Measurements from ENCODE around the gene MYO1A.

MYO1A gene

DNA sequence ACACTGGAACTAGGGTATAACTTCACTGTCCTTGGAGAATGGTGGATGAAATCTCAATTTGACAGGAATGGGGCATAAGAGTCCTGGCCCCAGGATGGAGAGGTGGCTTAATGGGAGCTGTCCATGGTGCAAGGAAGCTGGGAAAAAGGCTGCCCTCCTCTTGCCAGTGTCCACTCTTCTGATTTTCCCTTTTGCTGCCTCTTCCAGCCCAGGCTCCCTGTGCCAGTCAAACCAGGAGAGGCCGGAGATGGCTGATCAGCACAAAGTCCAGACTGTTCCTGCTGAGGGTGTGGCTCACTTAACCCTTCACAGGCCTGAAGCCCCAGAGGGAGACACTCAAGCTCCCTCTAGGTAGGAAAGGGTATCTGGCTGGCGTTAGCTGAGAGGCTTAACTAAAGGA lies at the start of gene MYO1A:
Gene MYO1A, minus strand, starts transcription at position 240 of the 400 bp plus-strand sequence. CDS start 1,806 bp downstream, outside the sequence.
- Mint-ChIP-seq H3K27ac (ENCODE audit: low read depth) (no peak within 1 kb of the TSS), H3K27me3 (no peaks in the 10 kb centered on the region), H3K4me3 (no peak within 1 kb of the TSS), H3K4me1 (peaks cover 38% of the 10 kb centered on the region), H3K9me3 (no peaks in the 10 kb centered on the region), H3K36me3 (ENCODE audit: insufficient read depth) (no peaks in the 10 kb centered on the region)
- no peak for DNase-seq (ENCODE audit: low spot score in 2 of 2)
- no peak for ATAC-seq (replicated peaks; ENCODE audit: extremely low read depth, poor library complexity, severe bottlenecking)

DNA sequence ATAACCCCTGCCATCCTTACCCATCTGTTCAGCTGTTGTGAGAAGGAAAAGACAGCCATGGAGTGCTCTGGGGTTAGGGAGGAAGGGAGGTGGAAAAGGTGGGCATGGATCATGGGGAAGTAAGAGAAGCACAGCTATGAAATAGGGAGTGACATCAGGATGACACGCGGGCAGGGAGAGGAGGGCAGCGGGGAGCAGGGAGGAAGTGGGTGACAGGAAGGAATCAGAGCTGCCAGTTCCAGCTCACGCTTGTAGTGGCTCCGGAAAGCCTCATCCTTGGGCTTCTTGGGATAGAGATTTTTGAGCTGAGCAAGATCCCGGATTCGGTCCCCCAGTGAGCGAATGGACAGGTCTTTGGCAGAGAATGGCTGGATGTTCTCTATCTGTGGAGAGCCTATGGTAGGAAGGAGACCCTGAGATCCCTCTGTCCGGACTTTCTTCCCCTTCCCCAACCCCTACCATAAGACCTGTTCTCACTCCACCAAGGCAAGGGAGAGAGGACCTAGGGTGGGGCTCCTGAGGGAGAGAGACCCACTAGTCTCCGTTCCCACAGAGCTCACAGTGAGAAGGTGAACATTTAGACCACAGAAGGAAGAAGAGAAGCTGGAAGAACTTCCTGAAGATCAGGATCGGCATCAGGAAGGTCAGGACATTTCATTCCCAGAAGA lies 49.3 kb upstream of the MYO1A start:
- no peak overlapping the region for H3K4me3 Mint-ChIP-seq
- ATAC-seq (replicated peaks; ENCODE audit: extremely low read depth, poor library complexity, severe bottlenecking), result no peak
- H3K27me3 Mint-ChIP-seq, result no peaks in the 10 kb centered on the region
- peak overlapping the region; percentile 78 for H3K27ac Mint-ChIP-seq (ENCODE audit: low read depth)
- peaks cover 33% of the 10 kb centered on the region for H3K36me3 Mint-ChIP-seq (ENCODE audit: insufficient read depth)
- H3K4me1 Mint-ChIP-seq, result peaks cover 26% of the 10 kb centered on the region
- H3K9me3 Mint-ChIP-seq, result no peaks in the 10 kb centered on the region
- DNase-seq (ENCODE audit: low spot score in 2 of 2), result no peak

DNA sequence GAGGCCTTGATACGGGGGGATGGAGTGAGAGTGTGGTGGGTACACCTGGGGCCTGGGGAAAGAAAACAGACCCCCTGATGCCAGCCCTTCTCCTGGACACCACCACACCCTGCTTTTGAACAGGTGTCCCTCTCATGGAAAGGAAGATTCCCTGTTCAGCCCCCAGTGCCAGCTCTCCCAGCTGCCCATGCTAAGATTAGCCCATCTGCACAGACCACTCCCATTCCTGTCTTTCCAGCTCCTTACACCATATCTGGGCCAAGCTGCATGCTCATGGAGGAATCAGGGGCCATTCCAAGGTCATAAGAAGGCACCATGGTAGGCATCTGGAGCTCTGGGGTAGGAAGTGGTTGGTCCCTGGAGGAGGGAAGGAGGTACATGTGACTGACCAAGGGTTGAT lies 48.6 kb upstream of the MYO1A start:
- Mint-ChIP-seq H3K4me3 (no peak overlapping the region), H3K4me1 (peaks cover 31% of the 10 kb centered on the region), H3K27me3 (no peaks in the 10 kb centered on the region), H3K9me3 (no peaks in the 10 kb centered on the region), H3K27ac (ENCODE audit: low read depth) (peak overlapping the region; percentile 78), H3K36me3 (ENCODE audit: insufficient read depth) (peaks cover 29% of the 10 kb centered on the region)
- ATAC-seq (replicated peaks; ENCODE audit: extremely low read depth, poor library complexity, severe bottlenecking), result no peak
- DNase-seq (ENCODE audit: low spot score in 2 of 2), result no peak

DNA sequence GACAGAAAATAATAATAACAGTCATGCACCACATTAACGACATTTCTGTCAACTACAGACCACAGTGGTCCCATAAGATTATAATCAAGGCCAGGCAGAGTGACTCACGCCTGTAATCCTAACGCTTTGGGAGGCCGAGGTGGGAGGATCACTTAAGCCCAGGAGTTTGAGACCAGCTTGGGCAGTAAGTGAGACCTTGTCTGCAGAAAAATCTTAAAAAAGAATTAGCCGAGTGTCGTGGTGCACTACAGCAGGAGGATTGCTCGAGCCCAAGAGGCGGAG lies 47.6 kb upstream of the MYO1A start:
- H3K27ac Mint-ChIP-seq (ENCODE audit: low read depth), result no peak overlapping the region
- H3K4me1 Mint-ChIP-seq, result peaks cover 41% of the 10 kb centered on the region
- peaks cover 26% of the 10 kb centered on the region for H3K36me3 Mint-ChIP-seq (ENCODE audit: insufficient read depth)
- H3K27me3 Mint-ChIP-seq, result no peaks in the 10 kb centered on the region
- no peak overlapping the region for H3K4me3 Mint-ChIP-seq
- no peak for DNase-seq (ENCODE audit: low spot score in 2 of 2)
- no peak for ATAC-seq (replicated peaks; ENCODE audit: extremely low read depth, poor library complexity, severe bottlenecking)
- no peaks in the 10 kb centered on the region for H3K9me3 Mint-ChIP-seq

DNA sequence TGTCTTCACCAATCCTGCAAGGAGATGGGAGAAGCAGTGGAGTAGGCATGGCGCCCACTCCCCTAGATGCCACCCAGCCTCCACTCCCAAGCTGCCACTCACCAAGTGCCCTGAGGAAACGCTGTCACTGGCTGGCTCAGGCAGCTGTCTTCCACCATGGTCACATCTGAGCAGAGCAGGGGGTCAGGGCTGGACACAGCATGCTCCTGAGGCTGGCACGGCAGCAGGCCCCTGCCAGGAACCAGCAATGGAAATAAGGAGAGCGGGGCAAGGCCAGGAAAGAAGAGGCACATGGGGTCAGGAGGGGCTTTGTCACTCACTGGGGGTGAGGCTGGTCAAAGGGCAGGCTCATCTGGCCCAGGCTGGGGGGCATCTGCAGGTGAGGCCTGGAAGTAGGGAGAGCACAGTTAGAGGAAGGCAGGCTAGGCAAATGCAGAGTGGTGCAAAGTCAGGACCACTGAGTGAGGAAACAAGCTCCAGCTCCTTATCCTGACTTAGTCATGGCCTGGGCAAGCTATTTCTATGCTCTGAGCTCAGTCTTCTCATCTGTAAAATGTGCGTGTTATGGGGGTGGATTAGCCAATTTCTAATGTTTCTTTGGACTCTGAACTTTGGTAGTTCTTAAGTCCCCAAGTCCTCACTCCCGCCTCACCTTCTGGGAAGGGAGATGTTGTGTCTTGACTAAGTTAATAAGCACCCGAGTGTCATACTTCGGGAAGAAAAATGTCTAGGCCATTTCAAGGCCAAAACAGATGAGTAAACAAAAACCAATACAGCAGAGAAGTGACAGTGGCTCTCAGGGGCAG lies 47.0 kb upstream of the MYO1A start:
- H3K4me3 Mint-ChIP-seq, result no peak overlapping the region
- DNase-seq (ENCODE audit: low spot score in 2 of 2), result no peak
- H3K27ac Mint-ChIP-seq (ENCODE audit: low read depth), result no peak overlapping the region
- ATAC-seq (replicated peaks; ENCODE audit: extremely low read depth, poor library complexity, severe bottlenecking), result no peak
- H3K4me1 Mint-ChIP-seq, result peaks cover 46% of the 10 kb centered on the region
- no peaks in the 10 kb centered on the region for H3K9me3 Mint-ChIP-seq
- H3K27me3 Mint-ChIP-seq, result no peaks in the 10 kb centered on the region
- peaks cover 28% of the 10 kb centered on the region for H3K36me3 Mint-ChIP-seq (ENCODE audit: insufficient read depth)

DNA sequence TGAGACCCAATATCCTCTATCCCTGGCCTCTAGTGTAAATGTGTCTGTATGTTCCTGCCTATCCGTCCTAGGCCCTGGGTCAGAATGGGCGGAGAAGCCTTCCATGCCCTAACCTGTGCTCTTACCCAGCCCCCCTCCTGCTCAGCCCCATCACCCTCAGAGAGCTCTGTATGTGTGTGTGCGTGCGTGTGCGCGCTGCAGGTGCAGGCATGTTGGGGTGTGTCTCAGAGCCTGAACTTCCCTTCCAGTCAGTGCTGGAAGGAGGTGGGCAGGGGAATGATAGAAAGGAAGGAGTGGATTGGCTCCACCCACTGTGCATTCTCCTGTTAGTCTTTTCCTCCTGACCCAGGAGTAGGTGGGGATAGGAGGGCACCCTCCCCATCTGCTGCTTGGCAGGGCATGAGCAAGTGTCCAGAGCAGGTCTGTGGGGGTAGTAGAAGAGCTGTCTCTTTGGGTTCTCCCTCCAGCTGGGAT lies 46.2 kb upstream of the MYO1A start:
- H3K27ac Mint-ChIP-seq (ENCODE audit: low read depth), result peak overlapping the region; percentile 46
- H3K36me3 Mint-ChIP-seq (ENCODE audit: insufficient read depth), result peaks cover 22% of the 10 kb centered on the region
- DNase-seq (ENCODE audit: low spot score in 2 of 2) (no peak), ATAC-seq (replicated peaks; ENCODE audit: extremely low read depth, poor library complexity, severe bottlenecking) (no peak)
- H3K4me3 Mint-ChIP-seq, result no peak overlapping the region
- peaks cover 49% of the 10 kb centered on the region for H3K4me1 Mint-ChIP-seq
- no peaks in the 10 kb centered on the region for H3K27me3 Mint-ChIP-seq
- H3K9me3 Mint-ChIP-seq, result no peaks in the 10 kb centered on the region

DNA sequence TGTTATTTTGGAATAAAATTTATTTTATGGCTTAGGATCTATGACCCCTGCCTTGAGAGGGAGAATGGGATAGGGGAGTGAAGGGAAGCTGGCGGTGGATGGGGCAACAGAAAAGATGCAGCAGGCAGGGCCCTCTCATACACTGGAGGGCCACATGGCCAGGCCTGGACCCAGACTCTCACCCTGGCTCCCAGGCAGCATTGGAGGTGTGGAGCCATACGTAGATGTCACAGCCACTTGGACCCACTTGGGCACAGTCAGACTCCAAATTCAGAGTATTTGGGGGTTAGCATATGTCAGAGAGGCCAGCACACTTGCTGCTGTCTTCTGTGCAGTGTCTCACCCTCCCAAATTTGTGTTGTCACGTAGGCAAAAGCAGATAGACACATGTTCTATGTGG lies 45.5 kb upstream of the MYO1A start:
- Mint-ChIP-seq H3K9me3 (no peaks in the 10 kb centered on the region), H3K27me3 (no peaks in the 10 kb centered on the region), H3K4me3 (no peak overlapping the region), H3K27ac (ENCODE audit: low read depth) (peak overlapping the region; percentile 69), H3K4me1 (peaks cover 56% of the 10 kb centered on the region), H3K36me3 (ENCODE audit: insufficient read depth) (peaks cover 22% of the 10 kb centered on the region)
- DNase-seq (ENCODE audit: low spot score in 2 of 2) (no peak), ATAC-seq (replicated peaks; ENCODE audit: extremely low read depth, poor library complexity, severe bottlenecking) (no peak)

DNA sequence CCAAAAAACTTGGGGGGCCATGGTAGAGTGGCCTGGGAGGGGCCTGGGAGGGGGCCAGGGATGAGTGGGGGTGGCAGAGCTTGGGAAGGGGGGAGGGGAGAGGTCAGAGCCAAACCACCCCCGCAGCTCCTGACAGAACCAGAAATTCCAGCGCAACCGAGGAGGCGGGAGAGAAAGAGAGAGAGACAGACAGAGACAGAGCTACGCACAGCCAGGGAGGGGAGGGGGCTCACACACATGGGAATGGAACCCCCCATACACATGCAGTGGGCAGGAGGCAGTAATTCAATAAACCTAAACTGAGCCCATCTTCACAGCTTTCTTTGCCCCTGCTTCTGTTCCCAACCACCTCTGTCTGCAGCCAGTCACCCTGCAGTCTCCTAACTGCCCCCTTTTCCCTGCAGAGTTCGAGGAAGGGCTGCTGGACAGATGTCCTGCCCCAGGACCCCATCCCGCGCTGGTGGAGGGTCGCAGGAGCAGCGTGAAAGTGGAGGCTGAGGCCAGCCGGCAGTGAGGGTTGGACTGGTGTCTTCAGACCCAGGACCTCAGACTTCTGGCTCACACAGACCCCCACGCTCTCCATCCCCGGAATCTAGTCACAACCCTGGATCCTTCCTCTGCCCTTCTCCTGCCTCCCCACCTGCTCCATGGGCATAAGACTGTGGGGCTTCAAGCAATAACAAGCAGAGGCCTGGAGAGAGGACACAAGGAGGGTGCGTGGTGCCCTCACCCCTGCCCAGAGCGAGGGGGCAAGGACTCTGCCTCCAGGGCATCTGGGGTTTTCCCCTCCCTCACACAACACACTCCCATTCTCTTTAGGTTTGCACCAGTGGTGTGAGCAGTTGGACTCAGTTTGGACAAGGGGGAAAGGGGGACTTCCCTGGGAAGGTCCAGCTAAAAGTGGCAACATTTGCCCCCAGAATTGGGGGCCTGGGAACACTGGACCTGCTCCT lies 44.6 kb upstream of the MYO1A start:
- H3K27ac Mint-ChIP-seq (ENCODE audit: low read depth), result peak overlapping the region; percentile 79
- ATAC-seq (replicated peaks; ENCODE audit: extremely low read depth, poor library complexity, severe bottlenecking), result no peak
- DNase-seq (ENCODE audit: low spot score in 2 of 2), result no peak
- peaks cover 60% of the 10 kb centered on the region for H3K4me1 Mint-ChIP-seq
- H3K27me3 Mint-ChIP-seq, result no peaks in the 10 kb centered on the region
- peak overlapping the region; percentile 55 for H3K4me3 Mint-ChIP-seq
- H3K36me3 Mint-ChIP-seq (ENCODE audit: insufficient read depth), result peaks cover 21% of the 10 kb centered on the region
- no peaks in the 10 kb centered on the region for H3K9me3 Mint-ChIP-seq

DNA sequence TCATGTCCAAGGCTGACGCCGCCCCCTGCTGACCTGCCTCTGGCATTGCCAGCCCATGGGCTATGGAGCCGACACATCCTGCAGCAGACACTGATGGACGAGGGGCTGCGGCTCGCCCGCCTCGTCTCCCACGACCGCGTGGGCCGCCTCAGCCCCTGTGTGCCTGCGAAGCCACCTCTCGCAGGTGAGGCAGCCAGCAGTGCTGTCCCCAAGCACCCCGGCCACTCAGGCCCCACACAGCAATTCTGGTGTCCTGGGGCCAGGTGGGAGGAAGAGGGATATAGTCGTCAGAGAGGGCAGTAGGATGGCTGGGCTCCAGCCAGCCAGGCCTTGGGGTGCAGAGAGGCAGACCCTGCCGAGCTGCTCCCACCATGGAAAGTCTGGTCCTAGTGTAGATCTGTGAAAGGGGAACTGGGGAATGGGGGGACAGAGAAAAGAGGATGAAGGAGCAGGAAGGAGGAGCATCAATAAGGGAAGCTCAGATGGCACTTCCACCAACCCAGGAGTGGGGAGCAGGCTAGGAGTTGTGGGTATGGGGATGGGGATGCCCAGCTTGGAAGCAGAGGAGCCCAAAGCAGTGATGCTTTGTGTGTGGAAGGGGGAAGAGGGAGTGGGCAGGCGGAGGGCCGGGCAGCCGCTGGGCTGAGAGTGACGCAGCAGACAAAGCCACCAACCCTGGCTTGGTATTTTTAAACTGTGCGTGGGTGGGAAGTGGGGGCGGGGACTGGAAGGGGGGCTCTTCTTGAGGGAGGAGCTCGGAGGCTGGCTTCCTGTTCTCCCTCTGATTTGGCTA lies 43.7 kb upstream of the MYO1A start:
- no peaks in the 10 kb centered on the region for H3K27me3 Mint-ChIP-seq
- DNase-seq (ENCODE audit: low spot score in 2 of 2) (no peak), ATAC-seq (replicated peaks; ENCODE audit: extremely low read depth, poor library complexity, severe bottlenecking) (peak; percentile 44)
- H3K36me3 Mint-ChIP-seq (ENCODE audit: insufficient read depth), result peaks cover 15% of the 10 kb centered on the region
- H3K9me3 Mint-ChIP-seq, result no peaks in the 10 kb centered on the region
- H3K4me1 Mint-ChIP-seq, result peaks cover 55% of the 10 kb centered on the region
- peak overlapping the region; percentile 55 for H3K4me3 Mint-ChIP-seq
- peak overlapping the region; percentile 79 for H3K27ac Mint-ChIP-seq (ENCODE audit: low read depth)

DNA sequence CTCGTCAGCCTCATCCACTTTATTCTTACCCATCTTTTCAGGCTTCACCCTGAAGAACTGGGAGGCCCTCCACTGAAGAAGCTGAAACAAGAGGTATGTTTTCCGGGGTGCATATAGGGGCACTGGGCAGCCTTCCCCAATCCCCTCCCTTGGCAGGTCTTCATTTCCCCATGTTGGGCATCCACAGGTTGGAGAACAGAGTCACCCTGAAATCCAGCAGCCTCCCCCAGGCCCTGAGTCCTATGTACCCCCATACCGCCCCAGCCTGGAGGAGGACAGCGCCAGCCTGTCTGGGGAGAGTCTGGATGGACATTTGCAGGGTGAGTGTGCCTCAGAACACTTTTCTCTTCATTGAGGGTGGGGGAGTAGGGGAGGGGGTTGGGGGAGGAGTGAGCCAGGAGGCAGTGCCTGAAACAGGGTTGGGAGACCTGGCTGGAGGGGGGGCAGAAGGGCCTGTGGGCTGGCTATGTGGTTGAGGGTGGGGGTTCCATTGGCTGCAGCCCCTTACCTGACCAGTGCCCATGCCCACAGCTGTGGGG lies 43.0 kb upstream of the MYO1A start:
- no peak overlapping the region for H3K4me3 Mint-ChIP-seq
- H3K4me1 Mint-ChIP-seq, result peaks cover 60% of the 10 kb centered on the region
- H3K27me3 Mint-ChIP-seq, result no peaks in the 10 kb centered on the region
- ATAC-seq (replicated peaks; ENCODE audit: extremely low read depth, poor library complexity, severe bottlenecking) (no peak), DNase-seq (ENCODE audit: low spot score in 2 of 2) (no peak)
- no peaks in the 10 kb centered on the region for H3K9me3 Mint-ChIP-seq
- peaks cover 17% of the 10 kb centered on the region for H3K36me3 Mint-ChIP-seq (ENCODE audit: insufficient read depth)
- peak overlapping the region; percentile 35 for H3K27ac Mint-ChIP-seq (ENCODE audit: low read depth)

DNA sequence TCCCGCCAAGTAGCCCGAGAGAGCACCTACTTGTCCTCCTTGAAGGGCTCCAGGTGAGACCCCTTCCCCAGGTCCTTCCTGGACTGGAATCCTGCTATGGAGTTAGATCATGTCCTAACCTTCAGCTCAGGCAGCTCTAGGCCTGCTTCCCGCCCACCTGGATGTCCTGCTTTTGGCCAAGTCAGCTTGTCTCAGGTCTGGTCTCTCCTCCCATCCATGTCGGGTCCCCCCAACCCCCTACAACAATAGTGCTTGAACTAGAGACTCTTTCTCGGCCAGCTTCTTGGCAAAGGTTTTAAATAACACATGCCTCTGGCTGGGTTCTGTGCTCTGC lies 42.6 kb upstream of the MYO1A start:
- Mint-ChIP-seq H3K4me1 (peaks cover 65% of the 10 kb centered on the region), H3K9me3 (no peaks in the 10 kb centered on the region), H3K36me3 (ENCODE audit: insufficient read depth) (peaks cover 17% of the 10 kb centered on the region), H3K4me3 (no peak overlapping the region), H3K27ac (ENCODE audit: low read depth) (peak overlapping the region; percentile 35), H3K27me3 (no peaks in the 10 kb centered on the region)
- ATAC-seq (replicated peaks; ENCODE audit: extremely low read depth, poor library complexity, severe bottlenecking) (no peak), DNase-seq (ENCODE audit: low spot score in 2 of 2) (no peak)
